GM21825 (cell line): ENCODE data around the gene GREB1.

ENCODE experiments used
- ATAC-seq: cut with Tn5 transposase; IDR thresholded peaks from one replicate; pipeline ENCODE4 v1.9.1; 2021; ENCODE audit warnings: mild to moderate bottlenecking, moderate library complexity; ENCODE audit not compliant: unreplicated experiment

Gene GREB1

GRCh38 chr2:11578986-11579774, 45.3 kb downstream of the GREB1 start:
- ATAC-seq = no peak

- ATAC-seq = no peak
These were observed 46.2 kb downstream of the GREB1 start for GRCh38 chr2:11579867-11580659.

DNA sequence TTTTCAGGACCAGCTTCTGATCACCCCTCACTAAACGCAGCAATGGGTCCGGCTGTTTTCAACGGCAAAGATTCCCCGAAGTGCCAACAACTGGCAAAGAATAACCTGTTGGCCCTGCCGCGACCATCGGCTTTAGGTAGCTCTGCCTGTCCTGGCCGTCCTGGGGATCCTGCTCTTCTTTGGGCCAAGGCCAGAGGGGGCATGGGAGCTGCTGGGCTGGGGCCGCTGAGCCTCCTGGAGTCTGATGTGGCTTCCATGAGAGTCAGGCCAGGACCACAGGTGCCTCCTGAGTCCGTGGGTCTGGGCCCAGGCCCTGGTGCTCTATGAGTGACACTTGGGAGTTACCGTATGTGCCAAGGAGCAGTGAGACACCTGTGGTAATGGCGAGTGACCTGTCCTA, 46.9 kb downstream of the GREB1 start:
- no peak for ATAC-seq

- ATAC-seq = no peak
These were observed 47.4 kb downstream of the GREB1 start for GRCh38 chr2:11581124-11581796.

DNA sequence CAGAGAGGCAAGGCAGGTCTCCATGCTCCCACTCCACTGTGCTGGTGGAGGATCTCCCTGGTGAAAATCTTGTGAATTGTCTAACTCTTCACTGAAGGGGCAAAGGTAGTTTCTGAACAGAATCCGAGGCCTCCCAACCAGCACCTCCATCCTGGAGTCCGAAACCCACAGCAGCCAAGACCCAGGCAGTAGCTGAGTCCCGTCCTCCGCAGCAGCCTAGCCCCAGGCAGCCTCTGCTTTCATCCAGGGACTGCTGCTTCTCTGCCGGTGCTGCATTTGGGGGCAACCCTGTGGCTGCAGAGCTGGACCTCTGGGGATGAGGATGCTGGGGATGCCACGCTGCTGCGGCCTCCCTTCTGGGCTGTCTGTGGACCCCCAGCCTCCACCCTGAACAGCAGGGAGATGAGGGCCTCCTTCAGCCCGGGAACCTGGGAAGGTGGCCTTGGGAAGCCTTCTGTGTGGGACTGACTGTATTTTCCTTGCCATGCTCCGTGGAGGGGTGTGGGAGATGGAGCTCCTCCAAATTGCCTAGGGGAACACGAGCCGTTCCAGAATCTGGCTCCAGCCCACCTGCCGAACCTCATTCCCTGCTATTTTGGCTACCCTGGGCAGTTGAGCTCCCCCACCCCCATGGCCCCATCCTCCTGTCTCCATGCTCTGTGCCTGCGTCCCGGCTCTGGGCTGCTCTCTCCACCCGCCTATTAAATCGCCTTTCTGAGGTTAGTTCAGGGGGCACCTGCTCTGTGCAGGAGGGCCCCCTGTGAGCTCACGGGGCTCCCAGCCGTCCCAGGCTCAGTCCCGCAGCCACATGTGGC, 48.2 kb downstream of the GREB1 start:
- ATAC-seq = no peak

- ATAC-seq = no peak
These were observed 48.7 kb downstream of the GREB1 start for GRCh38 chr2:11582612-11582861.

GRCh38 chr2:11582862-11583752, 49.3 kb downstream of the GREB1 start:
- no peak for ATAC-seq

DNA sequence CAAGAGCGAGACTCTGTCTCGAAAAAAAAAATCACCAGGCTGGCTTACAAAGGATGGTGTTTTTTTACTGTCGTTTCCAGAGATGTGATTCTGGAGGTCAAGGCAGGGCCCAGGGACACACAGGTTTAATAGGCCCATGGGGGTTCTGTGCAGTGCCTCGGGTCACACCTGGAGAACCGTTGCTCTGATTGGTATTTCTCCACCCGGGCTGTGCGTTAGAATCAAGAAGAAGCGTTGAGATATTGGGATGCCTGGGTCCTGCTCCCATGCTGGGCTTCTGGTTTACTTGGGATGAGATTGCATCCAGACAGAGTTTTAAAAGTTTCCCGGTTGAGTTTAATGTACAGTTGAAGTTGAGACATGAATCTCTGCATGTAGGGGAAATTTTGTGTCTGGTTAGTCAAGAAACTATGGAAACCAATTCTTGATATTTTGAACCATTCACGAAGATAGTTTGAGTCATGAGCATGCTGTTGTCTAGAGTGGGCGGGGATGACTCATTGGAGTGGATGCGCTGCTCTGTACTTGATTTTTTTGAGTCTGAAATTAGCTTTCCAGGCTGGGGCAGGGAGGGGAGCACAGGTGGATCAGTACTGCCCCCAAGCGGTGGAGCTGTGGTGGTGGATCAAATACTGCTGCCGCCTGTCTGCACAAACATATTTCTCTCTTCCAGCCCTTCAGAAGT, 50.1 kb downstream of the GREB1 start:
- ATAC-seq = peak; percentile 53

DNA sequence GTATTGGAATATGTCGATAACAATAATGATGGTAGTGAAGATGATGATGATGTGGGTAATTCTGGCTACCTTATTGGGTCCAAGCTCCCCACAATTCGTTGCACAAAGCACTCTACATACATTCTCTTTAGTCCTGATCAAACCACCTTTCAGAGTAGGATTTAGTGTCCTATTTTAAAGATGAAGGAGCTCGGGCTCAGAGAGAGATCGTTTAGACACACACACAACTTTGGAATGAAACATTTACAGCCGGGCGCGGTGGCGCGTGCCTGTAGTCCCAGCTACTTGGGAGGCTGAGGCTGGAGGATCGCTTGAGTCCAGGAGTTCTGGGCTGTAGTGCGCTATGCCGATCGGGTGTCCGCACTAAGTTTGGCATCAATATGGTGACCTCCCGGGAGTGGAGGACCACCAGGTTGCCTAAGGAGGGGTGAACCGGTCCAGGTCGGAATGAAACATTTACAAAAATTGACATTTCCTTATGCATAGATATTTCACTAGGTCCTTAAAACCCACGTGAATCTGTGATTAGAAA, 50.7 kb downstream of the GREB1 start:
- ATAC-seq = no peak

DNA sequence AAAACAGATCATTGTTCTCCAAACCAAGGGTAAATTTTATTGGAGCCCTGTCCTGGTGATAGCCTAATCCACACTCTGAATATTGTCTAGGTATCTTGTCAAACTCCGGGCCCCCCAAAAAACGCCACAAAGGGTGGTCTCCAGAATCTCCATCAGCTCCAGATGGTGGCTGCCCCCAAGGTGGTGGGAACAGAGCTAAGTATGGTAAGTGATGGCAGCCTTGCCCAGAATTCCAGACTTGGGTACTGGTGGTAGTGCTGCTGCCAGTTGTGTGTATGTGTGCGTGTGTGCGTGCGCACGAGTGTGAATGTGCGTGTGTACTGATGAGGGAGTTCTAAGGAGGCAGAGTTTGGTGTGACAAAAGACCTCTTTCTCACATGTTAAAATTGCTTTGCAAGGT, 51.2 kb downstream of the GREB1 start:
- ATAC-seq = no peak

GRCh38 chr2:11588228-11589110, 54.6 kb downstream of the GREB1 start:
- no peak for ATAC-seq

- no peak for ATAC-seq
These were observed 55.6 kb downstream of the GREB1 start for GRCh38 chr2:11589316-11589940.

GRCh38 chr2:11590193-11590592, 56.3 kb downstream of the GREB1 start:
- no peak for ATAC-seq

DNA sequence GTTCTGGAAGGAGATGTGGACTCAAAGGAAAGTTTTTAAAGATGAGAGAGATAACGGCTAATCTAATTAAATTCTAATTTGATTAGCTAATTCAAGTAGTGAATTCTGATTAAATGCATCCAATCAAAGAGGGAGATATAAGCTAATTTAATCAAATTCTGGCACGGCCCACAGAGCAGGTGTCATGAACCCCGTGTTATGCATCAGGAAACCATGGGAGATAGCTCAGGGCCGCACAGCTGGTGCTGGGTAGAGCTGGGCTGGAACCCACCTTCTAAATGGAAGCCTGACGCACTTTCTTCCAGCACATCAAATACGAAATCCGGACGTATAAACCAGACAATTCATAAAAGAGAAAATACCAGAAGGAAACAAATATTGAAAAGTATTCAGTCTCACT, 57.2 kb downstream of the GREB1 start:
- no peak for ATAC-seq

DNA sequence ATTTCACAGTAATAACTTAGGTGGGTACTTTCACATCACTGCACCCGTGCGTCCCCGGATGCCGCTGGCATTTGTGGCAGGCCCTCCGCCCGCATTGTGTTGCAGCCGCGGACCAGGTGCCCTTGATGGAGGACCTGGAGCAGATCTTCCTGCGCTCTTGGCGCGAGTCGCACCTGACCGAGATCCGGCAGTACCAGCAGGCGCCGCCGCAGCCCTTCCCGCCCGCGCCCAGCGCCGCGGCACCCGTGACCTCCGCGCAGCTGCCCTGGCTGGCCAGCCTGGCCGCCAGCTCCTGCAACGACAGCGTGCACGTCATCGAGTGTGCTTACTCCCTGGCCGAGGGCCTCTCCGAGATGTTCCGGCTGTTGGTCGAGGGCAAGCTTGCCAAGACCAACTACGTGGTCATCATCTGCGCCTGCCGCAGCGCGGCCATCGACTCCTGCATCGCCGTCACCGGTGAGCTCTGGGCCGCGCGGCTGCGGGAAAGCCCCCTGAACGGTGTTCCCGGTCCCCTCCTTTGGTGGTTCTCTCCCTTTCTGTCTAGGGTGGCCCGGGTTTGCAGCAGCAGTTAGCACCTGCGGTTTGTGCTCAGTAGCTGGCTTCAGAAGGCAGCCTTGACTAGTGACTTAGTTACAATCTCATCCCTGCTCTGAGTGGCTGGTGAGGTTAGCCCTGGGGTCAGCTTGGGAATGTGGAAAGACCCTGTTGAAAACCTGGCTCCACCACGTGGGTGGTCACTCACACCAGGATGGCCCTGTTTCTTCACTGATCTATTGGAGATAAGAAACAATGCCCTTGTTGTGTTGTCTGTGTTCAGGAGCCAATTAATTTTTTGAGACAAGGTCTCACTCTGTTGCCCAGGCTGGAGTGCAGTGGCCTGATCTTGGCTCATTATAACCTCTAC, 59.1 kb downstream of the GREB1 start:
- no peak for ATAC-seq

DNA sequence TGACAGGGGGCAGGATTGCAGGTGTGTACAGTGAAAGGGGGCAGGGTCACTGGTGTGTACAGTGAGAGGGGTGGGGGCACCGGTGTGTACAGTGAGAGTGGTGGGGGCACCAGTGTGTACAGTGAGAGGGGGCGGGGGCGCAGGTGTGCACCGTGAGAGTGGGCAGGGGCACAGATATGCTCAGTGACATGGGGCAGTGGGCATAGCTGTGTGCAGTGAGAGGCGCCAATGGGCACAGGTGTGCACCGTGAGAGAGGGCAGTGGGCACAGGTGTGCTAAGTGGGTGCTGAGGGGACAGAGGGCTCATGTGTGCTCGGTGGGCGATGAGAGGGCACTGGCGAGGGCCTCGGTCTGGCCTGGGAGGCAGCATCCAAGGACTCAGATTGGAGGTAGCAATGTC, 63.0 kb downstream of the GREB1 start:
- ATAC-seq = no peak
